ENCODE results near the gene RIMBP2.

- TF ChIP-seq EZH2 (IDR thresholded peaks at IDR 0.05; ENCODE audit: low read depth, unreplicated experiment) (no peak), POLR2AphosphoS5 (IDR thresholded peaks at IDR 0.05; ENCODE audit: low read depth) (no peak), CTCF (conservative IDR thresholded peaks at IDR 0.05; ENCODE audit: low read depth in 2 of 2) (no peak)
Observed at GRCh38 chr12:130713581-130713991, 2.5 kb downstream of the RIMBP2 start.
